Kidney epithelial cell (primary cell): ENCODE results near the gene PLEKHH3. TPM values are rescaled to one million over a fixed set of nuclear protein-coding genes. Genes with fewer than 3 reads are reported as not detected.

Source experiments
- DNase-seq: peaks from one replicate; pipeline ENCODE4 v3.0.0-alpha.2; 2010; ENCODE audit warnings: low read depth
- H3K27me3 ChIP-seq: 2 replicates; pipeline ENCODE4 v1.6.0; 2011; ENCODE audit warnings: low read length; ENCODE audit not compliant: control insufficient read depth, insufficient read depth
- H3K36me3 ChIP-seq: 2 replicates; pipeline ENCODE4 v1.5.1; 2011; ENCODE audit warnings: low read length; ENCODE audit not compliant: control insufficient read depth, insufficient read depth
- H3K4me3 ChIP-seq: 2 replicates; pipeline ENCODE4 v1.5.1; 2011; ENCODE audit warnings: low read depth, mild to moderate bottlenecking, control low read depth, low read length
- total RNA-seq: library from RNA; depleted of rRNA; stranded (reverse); fragments of >200 nt; gene quantifications from 2 replicates; pipeline ENCODE4 v1.2.3, GENCODE V29; 2015
- TF ChIP-seq, protein P1 (sequence below): IDR thresholded peaks from 2 replicates; pipeline ENCODE4 v1.5.1; 2011; ENCODE audit warnings: mild to moderate bottlenecking, moderate library complexity, low read length, control low read depth, inconsistent platforms; ENCODE audit not compliant: insufficient read depth, poor library complexity, severe bottlenecking

The PLEKHH3 gene
- total RNA-seq, 1 donor from 2014 or later = 11.2 TPM

DNA sequence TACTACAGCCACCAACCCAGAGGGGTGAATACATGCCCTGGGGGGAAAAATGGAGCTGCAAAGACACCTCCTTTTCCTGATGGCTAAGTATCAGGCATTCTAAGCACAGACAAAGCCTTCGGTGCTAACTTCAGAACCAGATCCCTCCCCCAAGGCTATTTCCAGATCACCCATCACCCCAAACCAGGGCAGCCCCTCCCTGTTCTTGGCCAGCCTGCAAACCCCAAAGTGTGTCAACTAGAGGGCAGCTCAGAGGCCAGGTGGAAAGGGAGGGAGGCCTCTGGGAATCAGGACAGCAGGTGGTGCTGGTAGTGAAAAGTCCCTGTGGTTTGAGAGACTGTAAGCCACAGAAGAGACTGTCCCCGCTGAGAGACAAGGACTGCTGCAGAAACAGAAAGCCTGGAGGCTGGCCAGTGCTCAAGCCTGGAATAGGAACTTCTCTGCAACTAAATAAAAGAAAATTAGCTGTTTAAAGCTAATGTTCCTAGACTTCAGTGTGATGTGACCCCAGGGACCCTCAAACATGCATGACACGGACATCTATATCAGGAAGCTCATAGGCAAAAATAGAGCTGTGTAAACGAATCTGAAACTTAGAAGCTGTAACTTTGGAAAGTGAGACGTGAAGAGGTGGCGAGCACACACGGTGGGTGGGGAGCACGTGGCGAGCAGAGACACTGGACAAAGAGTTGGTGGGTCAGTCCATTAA lies 58.2 kb downstream of the PLEKHH3 start:
- TF ChIP-seq, protein P1, sequence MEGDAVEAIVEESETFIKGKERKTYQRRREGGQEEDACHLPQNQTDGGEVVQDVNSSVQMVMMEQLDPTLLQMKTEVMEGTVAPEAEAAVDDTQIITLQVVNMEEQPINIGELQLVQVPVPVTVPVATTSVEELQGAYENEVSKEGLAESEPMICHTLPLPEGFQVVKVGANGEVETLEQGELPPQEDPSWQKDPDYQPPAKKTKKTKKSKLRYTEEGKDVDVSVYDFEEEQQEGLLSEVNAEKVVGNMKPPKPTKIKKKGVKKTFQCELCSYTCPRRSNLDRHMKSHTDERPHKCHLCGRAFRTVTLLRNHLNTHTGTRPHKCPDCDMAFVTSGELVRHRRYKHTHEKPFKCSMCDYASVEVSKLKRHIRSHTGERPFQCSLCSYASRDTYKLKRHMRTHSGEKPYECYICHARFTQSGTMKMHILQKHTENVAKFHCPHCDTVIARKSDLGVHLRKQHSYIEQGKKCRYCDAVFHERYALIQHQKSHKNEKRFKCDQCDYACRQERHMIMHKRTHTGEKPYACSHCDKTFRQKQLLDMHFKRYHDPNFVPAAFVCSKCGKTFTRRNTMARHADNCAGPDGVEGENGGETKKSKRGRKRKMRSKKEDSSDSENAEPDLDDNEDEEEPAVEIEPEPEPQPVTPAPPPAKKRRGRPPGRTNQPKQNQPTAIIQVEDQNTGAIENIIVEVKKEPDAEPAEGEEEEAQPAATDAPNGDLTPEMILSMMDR = peak; percentile 24
- no peak for DNase-seq
- Histone ChIP-seq H3K4me3 (no peak overlapping the region), H3K27me3 (no peaks in the 10 kb centered on the region), H3K36me3 (no peaks in the 10 kb centered on the region)

- Histone ChIP-seq H3K27me3 (no peaks in the 10 kb centered on the region), H3K36me3 (no peaks in the 10 kb centered on the region), H3K4me3 (no peak overlapping the region)
- no peak for DNase-seq
- TF ChIP-seq, protein P1 = no peak
Measured at GRCh38 chr17:42617956-42618431, 58.8 kb downstream of the PLEKHH3 start.

Other genes with a start within 250 kb of the PLEKHH3 start
- 43.9 and 46.4 TPM in 2 replicates for gene ATP6V0A1, start 218.1 kb downstream of the PLEKHH3 start, total RNA-seq
- gene NAGLU, start 140.8 kb downstream of the PLEKHH3 start, total RNA-seq = 46.2 and 49.2 TPM in 2 replicates
- gene HSD17B1, start 124.1 kb downstream of the PLEKHH3 start, total RNA-seq = 0.34 and 1.8 TPM in 2 replicates
- 26.8 and 34.3 TPM in 2 replicates for gene COASY, start 114.8 kb downstream of the PLEKHH3 start, total RNA-seq
- 33.9 and 35.9 TPM in 2 replicates for gene MLX, start 109.9 kb downstream of the PLEKHH3 start, total RNA-seq
- 3.9 and 7.9 TPM in 2 replicates for gene PSMC3IP, start 99.3 kb downstream of the PLEKHH3 start, total RNA-seq
- 64.9 and 68.2 TPM in 2 replicates for gene RETREG3, start 67.6 kb downstream of the PLEKHH3 start, total RNA-seq
- 37.6 and 56.1 TPM in 2 replicates for gene TUBG1, start 67.3 kb downstream of the PLEKHH3 start, total RNA-seq
- 11.3 and 15.0 TPM in 2 replicates for gene TUBG2, start 17.7 kb downstream of the PLEKHH3 start, total RNA-seq
- gene CCR10, start 4.8 kb upstream of the PLEKHH3 start, total RNA-seq = 3.1 and 8.9 TPM in 2 replicates
- gene CNTNAP1, start 5.5 kb upstream of the PLEKHH3 start, total RNA-seq = 5.8 and 7.0 TPM in 2 replicates
- 14.7 and 22.5 TPM in 2 replicates for gene EZH1, start 68.0 kb upstream of the PLEKHH3 start, total RNA-seq
- gene RAMP2, start 84.2 kb upstream of the PLEKHH3 start, total RNA-seq = 1.3 and 5.3 TPM in 2 replicates
- 131 and 144 TPM in 2 replicates for gene VPS25, start 96.5 kb upstream of the PLEKHH3 start, total RNA-seq
- 0.67 and 0.96 TPM in 2 replicates for gene WNK4, start 103.6 kb upstream of the PLEKHH3 start, total RNA-seq
- gene COA3, start 121.7 kb upstream of the PLEKHH3 start, total RNA-seq = 48.3 and 49.4 TPM in 2 replicates
- 0.21 TPM in 1 of 2 replicates, not detected in the other for gene CNTD1, start 121.9 kb upstream of the PLEKHH3 start, total RNA-seq
- gene BECN1, start 147.3 kb upstream of the PLEKHH3 start, total RNA-seq = 100 and 112 TPM in 2 replicates
- gene PSME3, start 156.4 kb upstream of the PLEKHH3 start, total RNA-seq = 164 and 182 TPM in 2 replicates
- gene AOC2, start 167.6 kb upstream of the PLEKHH3 start, total RNA-seq = 2.7 and 3.7 TPM in 2 replicates
- gene AOC3, start 174.2 kb upstream of the PLEKHH3 start, total RNA-seq = 0.08 and 0.55 TPM in 2 replicates
- gene G6PC1, start 223.8 kb upstream of the PLEKHH3 start, total RNA-seq = not detected in 2 replicates